Activated CD4-positive, alpha-beta memory T cell treated with anti-CD3 and anti-CD28 coated beads for 36 hours (primary cell): ENCODE data around the gene NXPH3. TPM values are rescaled to one million over a fixed set of nuclear protein-coding genes. Genes with fewer than 3 reads are reported as not detected.
"Not testable (repeated sequence)": the region's sequence is repeated elsewhere in the genome, so short reads cannot be mapped to it uniquely, and the experiment has no call there.

Source experiments
- CTCF ChIA-PET: fragments of 350-600 bp; sonication (Branson Sonifier 250); formaldehyde crosslinking; loops from one replicate; lab custom pipeline; 2021; ENCODE audit warnings: antibody characterized with exemption, inconsistent platforms; lab: Charles Lee
- POLR2A ChIA-PET: fragments of 350-600 bp; sonication (Branson Sonifier 250); formaldehyde crosslinking; loops from one replicate; lab custom pipeline; 2021; ENCODE audit warnings: antibody characterized with exemption; lab: Charles Lee
- DNase-seq: peaks from one replicate; pipeline ENCODE4 v3.0.0-alpha.2; 2020
- H3K27ac Mint-ChIP-seq: one replicate; pipeline ENCODE4 v1.8.0; 2021; ENCODE audit warnings: mixed read lengths
- H3K27me3 Mint-ChIP-seq: one replicate; pipeline ENCODE4 v1.8.0; 2021; ENCODE audit warnings: mixed read lengths
- H3K36me3 Mint-ChIP-seq: one replicate; pipeline ENCODE4 v1.8.0; 2021; ENCODE audit warnings: mixed read lengths
- H3K4me1 Mint-ChIP-seq: one replicate; pipeline ENCODE4 v1.8.0; 2021; ENCODE audit warnings: low read depth, mixed read lengths
- H3K4me3 Mint-ChIP-seq: one replicate; pipeline ENCODE4 v1.8.0; 2021; ENCODE audit warnings: mild to moderate bottlenecking, mixed read lengths
- H3K9me3 Mint-ChIP-seq: one replicate; pipeline ENCODE4 v1.8.0; 2021; ENCODE audit warnings: mixed read lengths
- intact Hi-C: fragments of 100-400 bp; cut with micrococcal nuclease; formaldehyde crosslinking; loops from one replicate; pipeline ENCODE4 v1.15.1; 2023
- total RNA-seq, 2 experiments: library from RNA; stranded (reverse); gene quantifications; one replicate each; pipeline ENCODE4 v1.2.3, GENCODE V29; 2021

Gene NXPH3
- total RNA-seq, 2 experiments from 2014 or later, result 0.10 TPM; not detected in 1

DNA sequence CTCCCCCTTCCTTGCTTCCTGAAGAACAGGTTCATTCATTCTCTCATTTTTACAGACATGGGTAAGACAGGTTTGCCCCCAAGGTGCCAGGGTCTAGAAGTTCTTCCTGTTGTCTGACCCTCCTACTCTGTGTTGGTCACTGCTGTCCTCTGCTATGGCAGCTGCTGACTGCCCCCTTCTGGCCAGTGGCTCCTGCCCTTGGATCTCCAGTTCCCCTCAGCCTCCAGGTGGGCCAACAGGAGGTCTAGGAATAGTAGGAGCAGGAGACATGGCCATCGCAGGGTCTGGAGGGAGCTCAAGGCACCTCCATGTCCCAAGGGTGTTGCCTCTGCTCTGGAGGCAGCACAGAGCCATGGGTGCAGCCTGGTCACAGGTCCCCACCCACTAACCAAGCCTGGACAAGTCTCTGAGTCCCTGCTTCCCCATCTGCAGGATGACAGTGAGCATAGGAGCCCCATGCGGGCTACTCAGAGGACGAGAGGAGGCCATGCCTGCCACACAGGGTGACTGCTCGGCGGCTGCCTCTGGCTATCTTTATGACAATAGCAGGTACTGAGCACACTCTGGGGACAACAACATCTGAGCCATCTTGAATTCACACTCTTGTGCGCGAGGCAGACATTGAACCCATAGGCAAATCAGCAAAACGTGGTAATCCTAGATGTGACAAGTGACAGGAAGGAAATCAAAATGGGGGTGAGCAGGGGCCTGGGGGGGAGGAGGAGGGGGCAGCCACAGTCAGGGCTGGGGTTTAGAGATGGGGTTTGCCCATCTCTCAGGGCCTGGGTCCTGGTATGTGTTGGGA, 27.0 kb upstream of the NXPH3 start:
- Mint-ChIP-seq H3K27me3 (peaks cover 1% of the 10 kb centered on the region), H3K4me3 (no peak overlapping the region), H3K4me1 (no peaks in the 10 kb centered on the region), H3K36me3 (no peaks in the 10 kb centered on the region), H3K9me3 (peaks cover 5% of the 10 kb centered on the region), H3K27ac (no peak overlapping the region)
- CTCF ChIA-PET, result no interaction called here
- POLR2A ChIA-PET, result no interaction called here
- intact Hi-C loops, result loop anchor here (2.0 kb wide), 1 partner anchor 140 kb away; no protein-coding TSS in a partner anchor
- peak; percentile 37 for DNase-seq

DNA sequence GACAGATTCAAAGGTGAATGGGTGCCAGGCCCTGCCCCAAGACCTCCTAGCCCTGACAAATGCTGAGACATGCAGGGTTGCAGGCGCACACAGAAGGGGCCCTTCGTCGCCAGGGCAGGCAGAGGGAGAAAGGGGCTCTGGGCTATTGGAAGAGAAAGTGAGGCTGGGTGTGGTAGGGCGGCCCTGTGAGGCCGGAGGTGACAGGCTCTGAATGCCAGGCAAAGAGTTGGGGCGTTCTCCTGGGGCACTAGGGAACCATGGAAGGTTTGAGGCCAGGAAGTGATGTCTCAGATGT, 26.4 kb upstream of the NXPH3 start:
- ChIA-PET POLR2A (no interaction called here), CTCF (no interaction called here)
- Mint-ChIP-seq H3K36me3 (no peaks in the 10 kb centered on the region), H3K9me3 (no peaks in the 10 kb centered on the region), H3K4me1 (no peaks in the 10 kb centered on the region), H3K4me3 (no peak overlapping the region), H3K27ac (no peak overlapping the region), H3K27me3 (no peaks in the 10 kb centered on the region)
- intact Hi-C loops, result loop anchor here (2.0 kb wide), 1 partner anchor 140 kb away; no protein-coding TSS in a partner anchor
- DNase-seq, result no peak

DNA sequence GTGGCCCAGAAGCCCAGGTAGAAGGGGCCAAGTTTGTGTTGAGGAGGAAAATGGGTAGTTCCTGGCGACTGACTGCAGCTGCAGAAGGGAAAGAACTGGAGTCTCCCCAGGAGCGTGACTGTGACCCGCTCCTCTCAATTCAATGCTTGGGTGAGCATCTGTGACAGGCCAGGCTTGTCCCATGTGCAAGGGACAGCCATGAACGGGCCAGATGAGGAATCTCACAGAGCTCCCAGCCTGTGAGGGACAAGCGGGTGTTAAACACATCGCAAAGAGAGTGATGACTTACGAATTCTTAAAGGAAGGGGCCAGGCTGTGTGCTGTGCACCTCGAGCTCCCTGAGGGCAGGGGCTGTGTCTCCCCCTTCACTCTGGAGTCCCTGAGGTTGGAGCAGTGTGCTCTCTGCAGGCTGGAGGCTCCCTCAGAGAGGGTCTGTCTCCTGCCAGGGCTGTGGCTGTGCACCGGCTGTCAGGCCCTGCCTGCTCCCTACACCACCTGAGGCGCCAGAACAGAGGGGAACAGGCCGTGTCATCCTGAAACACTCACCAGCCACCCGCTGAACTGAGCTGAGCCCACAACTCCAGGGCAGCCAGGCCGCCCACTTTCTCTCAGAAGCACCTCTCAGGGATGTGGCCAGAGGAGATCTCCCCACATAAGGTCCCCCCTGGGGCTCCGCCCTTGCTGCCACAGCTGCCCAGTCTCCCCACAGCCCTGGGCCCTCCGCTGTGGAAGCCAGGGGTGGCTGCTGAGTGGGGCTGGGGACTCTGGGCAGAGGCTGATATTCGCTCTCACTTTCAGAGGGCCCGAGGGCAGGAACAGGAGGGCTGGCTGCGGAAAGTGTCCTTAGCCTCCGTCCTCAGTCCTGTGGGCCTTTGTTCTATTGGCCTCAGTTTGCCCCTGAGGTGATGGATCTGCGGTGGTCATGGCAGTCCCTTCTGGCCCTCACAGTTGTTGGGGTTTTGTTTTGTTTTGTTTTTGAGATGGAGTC, 25.7 kb upstream of the NXPH3 start:
- DNase-seq, result no peak
- H3K9me3 Mint-ChIP-seq, result no peaks in the 10 kb centered on the region
- intact Hi-C loops, result loop anchor here (2.0 to 10.0 kb wide), 2 partner anchors 141 to 255 kb away; no protein-coding TSS in a partner anchor
- H3K27me3 Mint-ChIP-seq, result no peaks in the 10 kb centered on the region
- no peak overlapping the region for H3K4me3 Mint-ChIP-seq
- no peaks in the 10 kb centered on the region for H3K36me3 Mint-ChIP-seq
- H3K4me1 Mint-ChIP-seq, result no peaks in the 10 kb centered on the region
- ChIA-PET CTCF (interaction anchor here (0.6 kb wide), 1 partner anchor 129 kb away, joined by 3 read pairs; no protein-coding TSS in a partner anchor), POLR2A (no interaction called here)
- H3K27ac Mint-ChIP-seq, result no peak overlapping the region

DNA sequence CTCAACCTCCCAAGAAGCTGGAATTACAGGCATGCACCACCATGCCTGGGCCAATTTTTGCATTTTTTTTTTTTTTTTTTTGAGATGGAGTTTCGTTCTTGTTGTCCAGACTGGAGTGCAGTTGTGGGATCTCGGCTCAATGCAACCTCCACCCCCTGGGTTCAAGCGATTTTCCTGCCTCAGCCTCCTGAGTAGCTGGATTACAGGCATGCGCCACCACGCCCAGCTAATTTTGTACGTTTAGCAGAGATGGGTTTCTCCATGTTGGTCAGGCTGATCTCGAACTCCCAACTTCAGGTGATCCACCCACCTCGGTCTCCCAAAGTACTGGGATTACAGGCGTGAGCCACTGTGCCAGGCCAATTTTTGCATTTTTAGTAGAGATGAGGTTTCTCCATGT, 24.9 kb upstream of the NXPH3 start:
- H3K27ac Mint-ChIP-seq, H3K36me3 Mint-ChIP-seq, DNase-seq, H3K4me3 Mint-ChIP-seq, H3K9me3 Mint-ChIP-seq, H3K4me1 Mint-ChIP-seq, H3K27me3 Mint-ChIP-seq, POLR2A ChIA-PET: not testable (repeated sequence)
- CTCF ChIA-PET, result interaction anchor here (0.8 to 0.9 kb wide), 2 partner anchors 48 to 143 kb away, joined by 3 read pairs; no protein-coding TSS in a partner anchor
- intact Hi-C loops, result loop anchor here (10.0 kb wide), 1 partner anchor 256 kb away; no protein-coding TSS in a partner anchor

DNA sequence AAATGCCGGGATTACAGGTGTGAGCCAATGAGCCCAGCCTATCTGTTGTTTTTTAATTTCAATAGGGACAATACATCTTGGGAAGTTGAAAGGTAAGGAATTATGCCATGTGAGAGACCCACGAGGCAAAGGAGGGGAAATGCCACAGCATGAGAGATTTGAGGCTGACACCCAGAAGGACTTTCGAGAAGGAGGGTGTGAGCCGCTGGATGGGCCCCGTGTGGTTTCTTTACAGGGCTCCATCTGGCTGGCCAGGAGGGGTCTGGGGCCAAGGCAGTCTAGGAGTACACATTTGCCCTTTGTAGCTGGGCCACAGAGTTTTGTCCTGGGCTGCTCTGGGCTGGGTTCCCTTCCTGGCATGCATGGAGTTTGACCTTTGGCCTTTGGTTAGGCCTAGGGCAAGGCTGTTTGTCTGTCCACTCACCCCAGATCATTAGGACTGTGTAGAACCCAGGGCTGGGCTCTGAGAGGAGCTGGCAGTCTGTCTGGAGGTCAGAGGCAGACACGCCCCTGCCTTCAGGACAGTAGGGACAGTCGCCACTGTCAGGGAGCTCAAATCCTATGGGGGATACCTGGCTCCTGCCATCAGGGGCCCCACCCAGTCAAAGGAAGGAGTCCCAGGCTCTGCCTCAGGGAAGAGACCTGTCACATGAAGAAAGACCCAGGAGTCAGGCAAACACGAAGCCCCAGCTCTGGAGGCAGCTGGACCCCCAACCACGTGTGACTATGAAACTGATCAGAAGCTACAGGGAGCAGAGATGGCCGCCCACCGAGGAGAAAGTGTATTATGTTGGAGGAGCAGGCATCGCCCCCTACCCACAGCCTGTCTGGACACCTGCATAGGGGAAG, 24.2 kb upstream of the NXPH3 start:
- Mint-ChIP-seq H3K36me3 (no peaks in the 10 kb centered on the region), H3K9me3 (no peaks in the 10 kb centered on the region)
- POLR2A ChIA-PET, result no interaction called here

DNA sequence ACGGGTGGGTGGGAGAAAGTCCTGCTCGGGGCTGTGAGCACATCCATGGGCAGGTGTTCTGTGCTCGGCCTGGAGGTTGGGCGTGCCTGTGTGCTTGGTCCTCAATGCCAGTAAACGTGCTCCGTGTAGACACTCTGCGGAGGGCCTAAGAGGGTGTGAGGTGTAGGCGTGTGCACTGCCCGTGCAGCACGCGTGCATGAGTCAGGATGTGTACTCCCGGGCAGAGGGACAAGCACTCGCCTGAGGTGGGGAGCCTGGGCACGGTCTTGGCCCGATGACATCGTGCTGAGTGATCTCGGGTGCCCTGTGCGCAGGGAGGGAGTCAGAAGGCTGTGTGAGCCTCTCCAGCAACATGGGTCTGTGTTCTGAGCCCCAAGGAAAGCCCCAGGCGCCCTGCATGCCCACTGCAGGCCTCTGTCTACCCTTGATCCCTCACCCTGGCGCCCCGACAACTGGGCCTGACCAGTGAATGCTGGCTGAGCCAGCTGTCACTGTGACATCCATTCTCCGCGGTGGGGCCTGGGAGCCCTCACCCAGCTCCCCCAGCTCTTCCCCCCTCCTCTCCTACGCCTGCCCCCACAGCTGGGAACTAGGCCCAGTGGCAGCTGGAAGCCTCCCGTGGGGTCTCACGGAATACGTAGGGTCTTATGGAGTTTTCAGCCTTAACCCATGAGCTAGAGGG, 23.5 kb upstream of the NXPH3 start:
- ChIA-PET CTCF (interaction anchor here (0.9 to 1.1 kb wide), 2 partner anchors 108 to 117 kb away, joined by 3 to 4 read pairs; no protein-coding TSS in a partner anchor), POLR2A (no interaction called here)
- H3K36me3 Mint-ChIP-seq, result no peaks in the 10 kb centered on the region
- intact Hi-C loops, result loop anchor here (10.0 kb wide), 1 partner anchor 257 kb away; no protein-coding TSS in a partner anchor
- H3K27ac Mint-ChIP-seq, result no peak overlapping the region
- H3K4me1 Mint-ChIP-seq, result peaks cover 2% of the 10 kb centered on the region
- DNase-seq, result no peak
- H3K9me3 Mint-ChIP-seq, result no peaks in the 10 kb centered on the region
- H3K27me3 Mint-ChIP-seq, result no peaks in the 10 kb centered on the region
- no peak overlapping the region for H3K4me3 Mint-ChIP-seq

More for the DNA sequence above, 24.2 kb upstream of the NXPH3 start:
- intact Hi-C loops, result loop anchor here (10.0 kb wide), 1 partner anchor 257 kb away; no protein-coding TSS in a partner anchor
- no peak overlapping the region for H3K4me3 Mint-ChIP-seq
- H3K27ac Mint-ChIP-seq, result no peak overlapping the region
- DNase-seq, result no peak
- H3K4me1 Mint-ChIP-seq, result peaks cover under 1% of the 10 kb centered on the region
- CTCF ChIA-PET, result interaction anchor here (0.8 to 1.1 kb wide), 4 partner anchors 49 to 144 kb away, joined by 3 to 5 read pairs (median 3); no protein-coding TSS in a partner anchor
- H3K27me3 Mint-ChIP-seq, result no peaks in the 10 kb centered on the region

DNA sequence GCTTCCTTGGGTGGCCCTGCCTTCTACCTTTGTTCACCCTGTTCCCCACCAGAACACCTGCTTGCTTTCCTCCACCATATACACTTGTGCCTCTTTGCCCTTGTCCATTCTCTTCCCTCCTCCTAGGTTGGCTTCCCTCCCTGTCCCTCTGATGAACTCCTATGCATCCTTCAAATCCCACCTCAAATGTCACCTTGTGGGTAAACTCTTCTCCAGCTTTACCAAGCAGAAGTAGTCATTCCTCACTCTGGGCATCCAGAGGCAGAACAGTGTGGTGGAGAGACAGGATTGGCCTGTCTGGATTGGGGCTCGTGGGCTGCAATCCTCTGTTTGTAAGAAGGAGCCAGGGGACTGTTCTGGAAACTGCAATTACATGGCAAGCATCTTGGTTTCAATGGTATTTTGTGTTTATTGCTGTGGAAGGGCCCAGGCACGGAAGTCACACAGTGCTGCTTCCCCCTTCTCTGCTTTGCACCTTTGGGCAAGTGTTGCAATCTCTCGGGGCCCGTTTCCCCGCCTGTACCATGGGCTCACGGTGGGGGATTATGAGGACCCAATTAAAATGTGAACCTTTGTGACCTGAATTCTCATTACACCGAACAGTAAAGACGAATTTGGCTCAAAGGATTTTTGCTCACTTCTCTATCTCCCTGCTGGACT, 21.9 kb upstream of the NXPH3 start:
- peaks cover 3% of the 10 kb centered on the region for H3K27me3 Mint-ChIP-seq
- intact Hi-C loops, result loop anchor here (10.0 kb wide), 1 partner anchor 259 kb away; no protein-coding TSS in a partner anchor
- ChIA-PET CTCF (interaction anchor here (0.8 to 6.1 kb wide), 2 partner anchors 117 to 143 kb away, joined by 3 to 167 read pairs; partner anchors contain the start of gene PHB1), POLR2A (no interaction called here)
- peaks cover 5% of the 10 kb centered on the region for H3K4me1 Mint-ChIP-seq
- no peak overlapping the region for H3K4me3 Mint-ChIP-seq
- no peak overlapping the region for H3K27ac Mint-ChIP-seq
- H3K36me3 Mint-ChIP-seq, result no peaks in the 10 kb centered on the region
- DNase-seq, result no peak
- H3K9me3 Mint-ChIP-seq, result no peaks in the 10 kb centered on the region

DNA sequence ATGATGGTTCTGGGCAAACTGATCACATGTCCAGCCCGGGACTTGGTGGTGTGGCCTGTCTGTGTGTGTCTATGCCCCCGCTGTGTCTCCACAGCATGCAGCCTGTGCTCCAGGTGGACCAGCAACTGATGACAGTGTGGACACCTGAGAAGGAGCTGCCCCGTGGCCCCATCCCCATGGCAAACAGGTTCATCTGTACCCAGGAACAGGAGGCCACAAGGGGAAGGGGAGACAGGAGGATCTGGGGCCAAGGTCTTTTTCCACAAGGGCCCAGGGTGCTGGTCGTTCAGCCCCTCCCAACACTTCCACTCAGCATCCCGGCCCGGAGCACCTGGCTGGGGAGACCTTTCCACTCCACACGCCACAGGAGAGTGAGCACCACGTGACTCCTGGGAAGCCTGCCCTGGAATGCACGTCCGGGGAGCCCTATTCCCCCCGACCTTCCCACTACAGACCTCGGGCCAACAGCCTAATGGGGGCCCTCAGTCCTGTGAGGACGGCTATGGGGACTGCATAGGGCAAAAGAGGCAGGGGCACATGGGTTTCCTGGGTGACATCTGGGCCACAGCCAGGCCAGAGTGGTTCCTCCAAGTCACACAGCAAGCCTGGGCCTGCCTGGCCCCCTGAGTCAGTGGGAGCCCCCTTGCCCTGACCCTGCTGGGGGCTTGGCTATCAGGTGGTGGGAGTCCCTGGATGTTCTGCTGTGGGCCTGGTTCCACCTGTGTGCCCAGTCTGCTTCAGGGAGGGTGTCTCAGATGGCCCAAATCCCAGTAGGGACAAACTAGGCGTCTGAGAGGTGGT, 20.8 kb upstream of the NXPH3 start:
- Mint-ChIP-seq H3K27ac (no peak overlapping the region), H3K27me3 (peaks cover 3% of the 10 kb centered on the region), H3K4me1 (peaks cover 5% of the 10 kb centered on the region), H3K9me3 (no peaks in the 10 kb centered on the region), H3K36me3 (no peaks in the 10 kb centered on the region), H3K4me3 (no peak overlapping the region)
- no peak for DNase-seq
- CTCF ChIA-PET, result interaction anchor here (0.8 to 6.1 kb wide), 16 partner anchors 11 to 296 kb away, joined by 3 to 167 read pairs (median 12); partner anchors contain the start of genes NGFR, PHB1 and SLC35B1
- intact Hi-C loops, result loop anchor here (10.0 kb wide), 1 partner anchor 260 kb away; no protein-coding TSS in a partner anchor
- POLR2A ChIA-PET, result no interaction called here

DNA sequence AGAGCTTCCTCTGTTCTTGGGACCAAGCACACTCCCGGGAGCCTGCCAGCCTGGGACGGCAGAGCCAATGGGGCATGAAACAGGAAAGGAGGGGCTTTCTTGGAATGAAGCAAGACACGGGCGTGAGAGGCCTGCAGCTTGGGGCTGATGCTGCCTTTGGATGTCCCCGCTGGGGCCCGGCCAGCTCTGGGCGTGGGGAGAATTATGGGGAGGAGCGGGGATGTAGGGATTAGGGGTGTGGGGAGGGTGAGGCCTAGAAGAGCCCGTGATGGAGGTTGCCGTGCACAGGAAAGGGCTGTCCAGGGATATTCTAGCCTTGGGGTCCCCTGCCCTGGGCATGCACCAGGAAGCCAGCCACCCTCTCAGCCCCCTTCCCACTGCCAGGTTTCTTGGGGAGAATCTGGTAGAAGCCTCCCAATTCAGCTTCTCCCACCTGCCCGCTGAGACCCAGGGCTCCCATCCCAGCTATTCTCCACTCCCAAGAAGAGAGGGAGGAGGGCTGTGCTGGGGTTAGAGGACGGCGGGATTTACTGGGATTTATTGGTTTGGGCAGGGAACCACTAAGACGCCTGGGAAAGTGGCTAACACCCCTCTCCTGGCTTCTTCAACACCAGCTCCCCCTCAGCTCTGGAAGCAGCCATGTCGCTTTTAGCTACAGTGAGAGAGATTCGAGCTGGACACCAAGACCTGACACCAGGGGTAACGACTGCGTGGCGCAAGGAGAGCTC, 20.0 kb upstream of the NXPH3 start:
- no peak overlapping the region for H3K27ac Mint-ChIP-seq
- H3K36me3 Mint-ChIP-seq, result no peaks in the 10 kb centered on the region
- POLR2A ChIA-PET, result no interaction called here

More for the DNA sequence above, 20.0 kb upstream of the NXPH3 start:
- DNase-seq, result no peak
- Mint-ChIP-seq H3K4me1 (peaks cover 5% of the 10 kb centered on the region), H3K9me3 (no peaks in the 10 kb centered on the region), H3K4me3 (no peak overlapping the region), H3K27me3 (peaks cover 3% of the 10 kb centered on the region)
- intact Hi-C loops, result loop anchor here (1.0 to 10.0 kb wide), 4 partner anchors 59 to 261 kb away; no protein-coding TSS in a partner anchor
- CTCF ChIA-PET, result interaction anchor here (0.6 to 6.1 kb wide), 39 partner anchors 9 to 450 kb away, joined by 3 to 167 read pairs (median 5); partner anchors contain the start of genes NGFR, PHB1 and SLC35B1
